ENCODE measurements around the gene DXO. TPM values are rescaled to one million over a fixed set of nuclear protein-coding genes. Genes with fewer than 3 reads are reported as not detected.

Gene DXO
- total RNA-seq, 3 donors from 2014 or later (not counting 1 experiment from before 2014, with no cell fraction given), result 37.9 to 54.3 (median 49.0) TPM

GRCh38 chr6:31927242-31927862 lies 44.6 kb downstream of the DXO start, which contains the start of gene C2:
C2 (plus strand) TSS chr6:31927717; CDS start chr6:31927753, 36 bp downstream.
- Histone ChIP-seq H3K4me1 (ENCODE audit: control insufficient read depth, insufficient read depth, low read length) (no peaks in the 10 kb centered on the region), H3K36me3 (ENCODE audit: control insufficient read depth, insufficient read depth, low read length) (no peaks in the 10 kb centered on the region), H3K27me3 (ENCODE audit: control insufficient read depth, insufficient read depth, low read length) (no peaks in the 10 kb centered on the region), H3K9me3 (ENCODE audit: control insufficient read depth, insufficient read depth, low read length) (no peaks in the 10 kb centered on the region), H3K27ac (ENCODE audit: low read length) (no peak within 1 kb of the TSS), H3K4me3 (ENCODE audit: low read length) (no peak within 1 kb of the TSS)
- H3K36me3 Mint-ChIP-seq, result no peaks in the 10 kb centered on the region
- ATAC-seq (no peak), DNase-seq (no peak)
- intact Hi-C loops (cut with micrococcal nuclease), result no loop called here
- peaks cover 4 to 9% of the 10 kb centered on the region in 2 donors for H3K27me3 Mint-ChIP-seq (ENCODE audit: low read depth in 2 of 2)
- no peak within 1 kb of the TSS for H3K4me3 Mint-ChIP-seq
- H3K27ac Mint-ChIP-seq, result no peak within 1 kb of the TSS
- 73% methylated on average over 11 of the region's 11 CpGs for WGBS (ENCODE audit: insufficient coverage)
- TF ChIP-seq, protein P1, sequence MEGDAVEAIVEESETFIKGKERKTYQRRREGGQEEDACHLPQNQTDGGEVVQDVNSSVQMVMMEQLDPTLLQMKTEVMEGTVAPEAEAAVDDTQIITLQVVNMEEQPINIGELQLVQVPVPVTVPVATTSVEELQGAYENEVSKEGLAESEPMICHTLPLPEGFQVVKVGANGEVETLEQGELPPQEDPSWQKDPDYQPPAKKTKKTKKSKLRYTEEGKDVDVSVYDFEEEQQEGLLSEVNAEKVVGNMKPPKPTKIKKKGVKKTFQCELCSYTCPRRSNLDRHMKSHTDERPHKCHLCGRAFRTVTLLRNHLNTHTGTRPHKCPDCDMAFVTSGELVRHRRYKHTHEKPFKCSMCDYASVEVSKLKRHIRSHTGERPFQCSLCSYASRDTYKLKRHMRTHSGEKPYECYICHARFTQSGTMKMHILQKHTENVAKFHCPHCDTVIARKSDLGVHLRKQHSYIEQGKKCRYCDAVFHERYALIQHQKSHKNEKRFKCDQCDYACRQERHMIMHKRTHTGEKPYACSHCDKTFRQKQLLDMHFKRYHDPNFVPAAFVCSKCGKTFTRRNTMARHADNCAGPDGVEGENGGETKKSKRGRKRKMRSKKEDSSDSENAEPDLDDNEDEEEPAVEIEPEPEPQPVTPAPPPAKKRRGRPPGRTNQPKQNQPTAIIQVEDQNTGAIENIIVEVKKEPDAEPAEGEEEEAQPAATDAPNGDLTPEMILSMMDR (IDR thresholded peaks at IDR 0.05), result no peak
- no peaks in the 10 kb centered on the region for H3K9me3 Mint-ChIP-seq
- H3K4me1 Mint-ChIP-seq, result no peaks in the 10 kb centered on the region

DNA sequence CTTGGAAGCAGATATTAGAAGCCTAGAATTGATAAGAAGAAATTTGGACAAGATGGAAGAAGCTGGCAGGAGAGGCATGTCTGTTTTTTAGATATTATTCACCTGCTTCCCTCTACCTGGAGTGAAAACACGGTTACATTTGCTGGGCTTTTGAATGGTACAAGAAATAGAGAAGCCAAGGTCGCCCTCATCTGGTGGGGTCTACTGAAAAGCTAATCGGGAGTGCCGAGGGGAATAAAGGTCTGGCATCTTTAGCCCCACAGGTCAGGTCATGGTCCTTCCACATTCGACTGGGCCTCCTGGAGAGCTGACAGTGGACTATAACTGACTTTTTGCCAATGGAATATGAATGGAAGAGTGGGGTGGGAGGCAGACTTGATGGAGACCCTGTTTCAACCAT lies 49.0 kb downstream of the DXO start:
- Histone ChIP-seq H3K4me3 (ENCODE audit: low read length) (no peak overlapping the region), H3K27me3 (ENCODE audit: control insufficient read depth, insufficient read depth, low read length) (no peaks in the 10 kb centered on the region), H3K36me3 (ENCODE audit: control insufficient read depth, insufficient read depth, low read length) (no peaks in the 10 kb centered on the region), H3K9me3 (ENCODE audit: control insufficient read depth, insufficient read depth, low read length) (no peaks in the 10 kb centered on the region), H3K27ac (ENCODE audit: low read length) (no peak overlapping the region), H3K4me1 (ENCODE audit: control insufficient read depth, insufficient read depth, low read length) (no peaks in the 10 kb centered on the region)
- no peak overlapping the region for H3K27ac Mint-ChIP-seq
- WGBS (ENCODE audit: insufficient coverage), result 18% methylated on average over 5 of the region's 5 CpGs
- peaks cover 3 to 7% of the 10 kb centered on the region in 2 donors for H3K27me3 Mint-ChIP-seq (ENCODE audit: low read depth in 2 of 2)
- H3K36me3 Mint-ChIP-seq, result no peaks in the 10 kb centered on the region
- TF ChIP-seq, protein P1 (IDR thresholded peaks at IDR 0.05), result no peak
- no peak overlapping the region for H3K4me3 Mint-ChIP-seq
- H3K9me3 Mint-ChIP-seq, result no peaks in the 10 kb centered on the region
- ATAC-seq (no peak), DNase-seq (peak in 1 of 2 donors; percentile 52)
- intact Hi-C loops (cut with micrococcal nuclease), result no loop called here
- no peaks in the 10 kb centered on the region for H3K4me1 Mint-ChIP-seq

- ATAC-seq, result peak in 1 of 3 donors; percentile 7
- Histone ChIP-seq H3K36me3 (ENCODE audit: control insufficient read depth, insufficient read depth, low read length) (no peaks in the 10 kb centered on the region), H3K9me3 (ENCODE audit: control insufficient read depth, insufficient read depth, low read length) (no peaks in the 10 kb centered on the region), H3K4me1 (ENCODE audit: control insufficient read depth, insufficient read depth, low read length) (no peaks in the 10 kb centered on the region), H3K4me3 (ENCODE audit: low read length) (no peak overlapping the region), H3K27me3 (ENCODE audit: control insufficient read depth, insufficient read depth, low read length) (no peaks in the 10 kb centered on the region), H3K27ac (ENCODE audit: low read length) (no peak overlapping the region)
- no peaks in the 10 kb centered on the region for H3K36me3 Mint-ChIP-seq
- TF ChIP-seq, protein P1 (IDR thresholded peaks at IDR 0.05), result no peak
- no peak overlapping the region for H3K4me3 Mint-ChIP-seq
- 94% methylated on average over 2 of the region's 2 CpGs for WGBS (ENCODE audit: insufficient coverage)
- H3K27ac Mint-ChIP-seq, result no peak overlapping the region
- H3K9me3 Mint-ChIP-seq, result no peaks in the 10 kb centered on the region
- no peaks in the 10 kb centered on the region for H3K4me1 Mint-ChIP-seq
- intact Hi-C loops (cut with micrococcal nuclease), result no loop called here
- no peak for DNase-seq
- peaks cover under 1 to 2% of the 10 kb centered on the region in 2 donors for H3K27me3 Mint-ChIP-seq (ENCODE audit: low read depth in 2 of 2)
Measured at GRCh38 chr6:31920811-31921210, 51.1 kb downstream of the DXO start.

Other genes with a start within 250 kb of the DXO start
- gene MPIG6B, start 248.8 kb downstream of the DXO start, total RNA-seq, result 10 to 100 TPM in 2 of 3 donors, 1 to 10 TPM in 1; 9.4 to 19.0 (median 12.8) TPM
- 10 to 100 TPM; 22.3 to 36.1 (median 24.6) TPM for gene DDAH2, start 242.8 kb downstream of the DXO start, total RNA-seq
- gene CLIC1, start 235.6 kb downstream of the DXO start, total RNA-seq, result 100 to 1,000 TPM; 348 to 363 (median 355) TPM
- gene MSH5, start 232.1 kb downstream of the DXO start, total RNA-seq, result 10 to 100 TPM; 28.2 to 44.6 (median 43.7) TPM
- gene SAPCD1, start 209.5 kb downstream of the DXO start, total RNA-seq, result 10 to 100 TPM in 1 of 3 donors, 1 to 10 TPM in 2; 5.4 to 14.5 (median 6.9) TPM
- 1 to 10 TPM; 2.4 to 4.7 (median 3.2) TPM for gene VWA7, start 194.8 kb downstream of the DXO start, total RNA-seq
- gene VARS1, start 176.4 kb downstream of the DXO start, total RNA-seq, result 10 to 100 TPM; 45.2 to 58.6 (median 49.2) TPM
- gene LSM2, start 165.2 kb downstream of the DXO start, total RNA-seq, result 10 to 100 TPM; 28.1 to 34.9 (median 29.2) TPM
- gene HSPA1L, start 156.9 kb downstream of the DXO start, total RNA-seq, result 1 to 10 TPM; 2.0 to 4.5 (median 3.6) TPM
- 10 to 100 TPM; 24.4 to 34.6 (median 34.5) TPM for gene HSPA1A, start 156.6 kb downstream of the DXO start, total RNA-seq
- gene HSPA1B, start 144.4 kb downstream of the DXO start, total RNA-seq, result 100 to 1,000 TPM in 1 of 3 donors, 10 to 100 TPM in 1, 1 to 10 TPM in 1; 8.5 to 112 (median 15.3) TPM
- 10 to 100 TPM; 36.1 to 69.6 (median 51.5) TPM for gene NEU1, start 109.3 kb downstream of the DXO start, total RNA-seq
- gene SLC44A4, start 93.1 kb downstream of the DXO start, total RNA-seq, result under 1 TPM in 1 of 3 donors, not detected in 2; 0.48 TPM
- 10 to 100 TPM; 49.3 to 56.6 (median 55.8) TPM for gene EHMT2, start 74.4 kb downstream of the DXO start, total RNA-seq
- under 1 TPM; 0.54 to 0.77 (median 0.63) TPM for gene ZBTB12, start 70.1 kb downstream of the DXO start, total RNA-seq
- gene C2, start 44.4 kb downstream of the DXO start, total RNA-seq, result 1 to 10 TPM in 2 of 3 donors, under 1 TPM in 1; 0.55 to 1.3 (median 1.0) TPM
- under 1 TPM in 1 of 3 donors, not detected in 2; 0.45 TPM for gene CFB, start 26.0 kb downstream of the DXO start, total RNA-seq
- 10 to 100 TPM; 52.6 to 62.3 (median 56.3) TPM for gene NELFE, start 13.2 kb downstream of the DXO start, total RNA-seq
- 100 to 1,000 TPM; 119 to 184 (median 151) TPM for gene SKIC2, start 13.0 kb downstream of the DXO start, total RNA-seq
- gene C4A, start 9.9 kb upstream of the DXO start, total RNA-seq, result 1 to 10 TPM; 5.0 to 8.2 (median 5.4) TPM
- gene C4B, start 42.7 kb upstream of the DXO start, total RNA-seq, result 1 to 10 TPM; 4.0 to 5.1 (median 4.6) TPM
- under 1 TPM in 2 of 3 donors, not detected in 1; 0.28 to 0.43 TPM for gene CYP21A2, start 66.3 kb upstream of the DXO start, total RNA-seq
- gene TNXB, start 137.2 kb upstream of the DXO start, total RNA-seq, result 10 to 100 TPM; 11.7 to 15.2 (median 13.5) TPM
- gene ATF6B, start 156.1 kb upstream of the DXO start, total RNA-seq, result 100 to 1,000 TPM; 157 to 187 (median 178) TPM
- gene FKBPL, start 158.2 kb upstream of the DXO start, total RNA-seq, result 1 to 10 TPM; 1.8 to 3.2 (median 2.4) TPM
- gene PRRT1, start 179.8 kb upstream of the DXO start, total RNA-seq, result under 1 TPM; 0.38 to 0.63 (median 0.54) TPM
- 10 to 100 TPM; 16.3 to 28.3 (median 19.0) TPM for gene PPT2, start 182.0 kb upstream of the DXO start, total RNA-seq
- 10 to 100 TPM; 18.2 to 22.9 (median 20.1) TPM for gene EGFL8, start 192.5 kb upstream of the DXO start, total RNA-seq
- 10 to 100 TPM; 29.5 to 31.9 (median 31.2) TPM for gene AGPAT1, start 203.9 kb upstream of the DXO start, total RNA-seq
- 10 to 100 TPM; 35.1 to 39.2 (median 36.6) TPM for gene RNF5, start 206.3 kb upstream of the DXO start, total RNA-seq
- gene AGER, start 212.1 kb upstream of the DXO start, total RNA-seq, result 10 to 100 TPM; 19.0 to 25.1 (median 22.9) TPM
- 100 to 1,000 TPM; 111 to 116 (median 112) TPM for gene PBX2, start 218.1 kb upstream of the DXO start, total RNA-seq
- gene GPSM3, start 220.5 kb upstream of the DXO start, total RNA-seq, result 100 to 1,000 TPM; 216 to 240 (median 221) TPM